Measurements from ENCODE around the gene RPL3. TPM values are rescaled to one million over a fixed set of nuclear protein-coding genes. Genes with fewer than 3 reads are reported as not detected.
"Not testable (repeated sequence)": the region's sequence is repeated elsewhere in the genome, so short reads cannot be mapped to it uniquely, and the experiment has no call there.

RPL3 gene
- polyA plus RNA-seq, 1 donor (not counting 4 experiments of a cell fraction or from before 2014, with no cell fraction given), result 2,538 TPM

GRCh38 chr22:39332441-39333064, 13.1 kb upstream of the RPL3 start:
- H3K4me3 ChIP-seq (ENCODE audit: control insufficient read depth in 2 of 3, extremely low read depth in 1 of 3, insufficient read depth in 2 of 3, low read depth in 1 of 3, low read length in 3 of 3), result no peak overlapping the region
- H3K9me3 ChIP-seq (ENCODE audit: control insufficient read depth, low read depth, low read length), result no peaks in the 10 kb centered on the region
- no peak overlapping the region for H2AFZ ChIP-seq (ENCODE audit: control insufficient read depth, low read length)
- H3K27me3 ChIP-seq (ENCODE audit: control insufficient read depth, extremely low read depth, insufficient read depth, low read length), result no peaks in the 10 kb centered on the region
- FAIRE-seq (no peak), DNase-seq (ENCODE audit: low read depth, low spot score) (no peak)
- no peaks in the 10 kb centered on the region for H3K4me1 ChIP-seq (ENCODE audit: control insufficient read depth, extremely low read depth, insufficient read depth, low read length)
- H3K36me3 ChIP-seq (ENCODE audit: control insufficient read depth in 2 of 2, extremely low read depth in 1 of 2, insufficient read depth in 2 of 2, low read length in 2 of 2), result no peaks in the 10 kb centered on the region
- TF ChIP-seq EZH2 (IDR thresholded peaks at IDR 0.05; ENCODE audit: low read length) (no peak), CTCF (optimal IDR thresholded peaks at IDR 0.05 in 1 of 3, IDR thresholded peaks at IDR 0.05 in 1 of 3, conservative IDR thresholded peaks at IDR 0.05 in 1 of 3; ENCODE audit: extremely low read depth in 1 of 3, insufficient read depth in 2 of 3, low read length in 3 of 3) (no peak)
- H3K4me2 ChIP-seq (ENCODE audit: control insufficient read depth, extremely low read depth, insufficient read depth, low read depth, low read length), result no peak overlapping the region
- no peaks in the 10 kb centered on the region for H3K79me2 ChIP-seq (ENCODE audit: control insufficient read depth, insufficient read depth, low read length)
- no peak overlapping the region for H3K27ac ChIP-seq (ENCODE audit: control insufficient read depth, insufficient read depth, low read length)
- dilution Hi-C loops (cut with MboI; ENCODE audit: extremely low pct_ligation_motif_present, low sequenced_read_pairs), result no loop called here
- H4K20me1 ChIP-seq (ENCODE audit: control insufficient read depth, extremely low read depth, insufficient read depth, low read length), result no peaks in the 10 kb centered on the region
- no peaks in the 10 kb centered on the region for H3K9me1 ChIP-seq (ENCODE audit: control insufficient read depth, extremely low read depth, insufficient read depth, low read length)
- no peak overlapping the region for H3K9ac ChIP-seq (ENCODE audit: control insufficient read depth, extremely low read depth, insufficient read depth, low read length)

- H3K4me2 ChIP-seq (ENCODE audit: control insufficient read depth, extremely low read depth, insufficient read depth, low read depth, low read length); H3K4me3 ChIP-seq (ENCODE audit: control insufficient read depth in 2 of 3, extremely low read depth in 1 of 3, insufficient read depth in 2 of 3, low read depth in 1 of 3, low read length in 3 of 3); H3K9ac ChIP-seq (ENCODE audit: control insufficient read depth, extremely low read depth, insufficient read depth, low read length); H3K9me3 ChIP-seq (ENCODE audit: control insufficient read depth, low read depth, low read length); DNase-seq (ENCODE audit: low read depth, low spot score); H3K9me1 ChIP-seq (ENCODE audit: control insufficient read depth, extremely low read depth, insufficient read depth, low read length); H2AFZ ChIP-seq (ENCODE audit: control insufficient read depth, low read length); H3K79me2 ChIP-seq (ENCODE audit: control insufficient read depth, insufficient read depth, low read length); H3K4me1 ChIP-seq (ENCODE audit: control insufficient read depth, extremely low read depth, insufficient read depth, low read length); H3K36me3 ChIP-seq (ENCODE audit: control insufficient read depth in 2 of 2, extremely low read depth in 1 of 2, insufficient read depth in 2 of 2, low read length in 2 of 2); H3K27me3 ChIP-seq (ENCODE audit: control insufficient read depth, extremely low read depth, insufficient read depth, low read length); FAIRE-seq; H4K20me1 ChIP-seq (ENCODE audit: control insufficient read depth, extremely low read depth, insufficient read depth, low read length); dilution Hi-C loops (cut with MboI; ENCODE audit: extremely low pct_ligation_motif_present, low sequenced_read_pairs); H3K27ac ChIP-seq (ENCODE audit: control insufficient read depth, insufficient read depth, low read length): not testable (repeated sequence)
Measured at GRCh38 chr22:39330553-39330952, 11.1 kb upstream of the RPL3 start.
